B cell (primary cell): ENCODE measurements around the gene ARHGEF17. TPM values are rescaled to one million over a fixed set of nuclear protein-coding genes. Genes with fewer than 3 reads are reported as not detected.

Experiments
- polyA plus RNA-seq: library from polyadenylated mRNA; depleted of rRNA; stranded (reverse); fragments of >200 nt; gene quantifications from 2 replicates; pipeline ENCODE4 v1.2.3, GENCODE V29; 2012
- total RNA-seq, 2 donors: library from RNA; stranded (reverse); fragments of 120-200 nt in 1 of 2; gene quantifications; 1 replicate in 1 of 2; 2 replicates in 1 of 2; pipeline versions ENCODE4 v1.2.3 to v1.2.4, GENCODE V29; 2013 to 2022

Gene ARHGEF17
- total and polyA plus RNA-seq, 2 donors (not counting 1 experiment from before 2014, with no cell fraction given), result 0.05 TPM; not detected in 1

Other genes with a start within 250 kb of the ARHGEF17 start
- gene FCHSD2, start 166.0 kb upstream of the ARHGEF17 start, total RNA-seq, result 189 and 193 TPM in 2 replicates
- 113 and 206 TPM in 2 replicates for gene FCHSD2, start 166.0 kb upstream of the ARHGEF17 start, polyA plus RNA-seq
- gene P2RY2, start 90.0 kb upstream of the ARHGEF17 start, total RNA-seq, result 0.37 and 0.73 TPM in 2 replicates
- gene P2RY2, start 90.0 kb upstream of the ARHGEF17 start, polyA plus RNA-seq, result 0.12 and 0.13 TPM in 2 replicates
- gene P2RY6, start 35.9 kb upstream of the ARHGEF17 start, total RNA-seq, result 0.25 TPM in 1 of 2 replicates, not detected in the other
- 0.04 TPM in 1 of 2 replicates, not detected in the other for gene P2RY6, start 35.9 kb upstream of the ARHGEF17 start, polyA plus RNA-seq
- 92.4 and 97.1 TPM in 2 replicates for gene RELT, start 68.1 kb downstream of the ARHGEF17 start, total RNA-seq
- 71.6 and 158 TPM in 2 replicates for gene RELT, start 68.1 kb downstream of the ARHGEF17 start, polyA plus RNA-seq